BJ (cell line): Measurements from ENCODE around the gene PYCARD. TPM values are rescaled to one million over a fixed set of nuclear protein-coding genes. Genes with fewer than 3 reads are reported as not detected.
"Not testable (repeated sequence)": the region's sequence is repeated elsewhere in the genome, so short reads cannot be mapped to it uniquely, and the experiment has no call there.

Experiments used
- CTCF ChIA-PET: fragments of 350-600 bp; formaldehyde crosslinking; extraction: SDS; loops from one replicate; lab custom pipeline; 2021; ENCODE audit warnings: antibody characterized with exemption, inconsistent platforms; lab: Yijun Ruan, JAX
- POLR2A ChIA-PET: fragments of 300-600 bp; sonication (Branson Sonifier 250); formaldehyde crosslinking; extraction: SDS; loops from one replicate; lab custom pipeline; 2021; ENCODE audit warnings: antibody characterized with exemption; lab: Charles Lee
- DNase-seq: peaks from one replicate; pipeline ENCODE4 v3.0.0-alpha.2; 2011; ENCODE audit warnings: low read depth
- H3K27me3 ChIP-seq: 2 replicates; pipeline ENCODE4 v1.6.0; 2011; ENCODE audit warnings: low read length; ENCODE audit not compliant: control insufficient read depth, insufficient read depth
- H3K36me3 ChIP-seq: 2 replicates; pipeline ENCODE4 v1.5.1; 2011; ENCODE audit warnings: low read length; ENCODE audit not compliant: control insufficient read depth, insufficient read depth
- H3K4me3 ChIP-seq: 2 replicates; pipeline ENCODE4 v1.5.1; 2011; ENCODE audit warnings: low read depth, mild to moderate bottlenecking, control low read depth, low read length
- polyA plus RNA-seq: library from polyadenylated mRNA; depleted of rRNA; stranded (reverse); fragments of >200 nt; gene quantifications from 2 replicates; pipeline ENCODE4 v1.2.3, GENCODE V29; 2011
- TF ChIP-seq, protein P1 (sequence below): IDR thresholded peaks from 2 replicates; pipeline ENCODE4 v1.5.1; 2011; ENCODE audit warnings: low read depth, mild to moderate bottlenecking, control low read depth, inconsistent platforms, low read length, moderate library complexity; ENCODE audit not compliant: insufficient read depth

PYCARD gene
- polyA plus RNA-seq, 1 experiment: 23.9 TPM

DNA sequence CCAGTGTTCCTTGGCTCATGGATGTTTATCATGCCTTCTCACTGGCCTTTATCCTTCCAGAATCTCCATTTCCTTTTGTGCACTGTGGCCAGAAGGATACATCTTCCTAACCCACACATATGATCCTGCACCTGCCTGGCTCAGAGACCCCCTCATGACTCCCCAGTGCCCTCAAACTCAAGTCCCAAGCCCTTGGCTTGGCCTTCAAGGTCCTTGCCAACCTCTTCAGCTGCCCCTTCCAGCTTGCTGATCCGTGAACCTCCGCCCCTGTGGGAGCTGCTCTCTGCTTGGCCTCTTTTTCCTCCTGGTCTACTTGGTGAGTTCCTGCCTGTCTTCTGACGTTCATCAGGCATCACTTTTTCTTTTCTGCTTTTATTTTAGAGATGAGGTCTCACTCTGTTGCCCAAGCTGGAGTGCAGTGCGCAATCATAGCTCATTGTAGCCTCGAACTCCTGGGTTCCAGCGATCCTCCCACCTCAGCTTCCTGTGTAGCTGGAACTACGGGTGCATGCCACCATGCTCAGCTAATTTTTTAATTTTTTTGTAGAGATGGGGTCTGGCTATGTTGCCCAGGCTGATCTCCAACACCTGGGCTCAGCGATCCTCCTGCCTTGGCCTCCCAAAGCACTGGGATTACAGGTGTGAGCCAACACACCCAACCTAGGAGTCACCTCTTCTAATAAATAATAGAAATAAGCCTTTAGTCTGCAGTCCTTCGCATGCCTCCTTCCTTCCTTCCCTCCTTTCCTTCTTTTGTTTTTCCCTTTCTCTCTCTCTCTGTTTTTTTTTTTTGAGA, 2.5 kb upstream of the PYCARD start:
- ChIA-PET CTCF (no interaction called here), POLR2A (no interaction called here)
- Histone ChIP-seq H3K4me3 (no peak overlapping the region), H3K36me3 (no peaks in the 10 kb centered on the region), H3K27me3 (peaks cover 16% of the 10 kb centered on the region)
- DNase-seq: no peak
- TF ChIP-seq, protein P1, sequence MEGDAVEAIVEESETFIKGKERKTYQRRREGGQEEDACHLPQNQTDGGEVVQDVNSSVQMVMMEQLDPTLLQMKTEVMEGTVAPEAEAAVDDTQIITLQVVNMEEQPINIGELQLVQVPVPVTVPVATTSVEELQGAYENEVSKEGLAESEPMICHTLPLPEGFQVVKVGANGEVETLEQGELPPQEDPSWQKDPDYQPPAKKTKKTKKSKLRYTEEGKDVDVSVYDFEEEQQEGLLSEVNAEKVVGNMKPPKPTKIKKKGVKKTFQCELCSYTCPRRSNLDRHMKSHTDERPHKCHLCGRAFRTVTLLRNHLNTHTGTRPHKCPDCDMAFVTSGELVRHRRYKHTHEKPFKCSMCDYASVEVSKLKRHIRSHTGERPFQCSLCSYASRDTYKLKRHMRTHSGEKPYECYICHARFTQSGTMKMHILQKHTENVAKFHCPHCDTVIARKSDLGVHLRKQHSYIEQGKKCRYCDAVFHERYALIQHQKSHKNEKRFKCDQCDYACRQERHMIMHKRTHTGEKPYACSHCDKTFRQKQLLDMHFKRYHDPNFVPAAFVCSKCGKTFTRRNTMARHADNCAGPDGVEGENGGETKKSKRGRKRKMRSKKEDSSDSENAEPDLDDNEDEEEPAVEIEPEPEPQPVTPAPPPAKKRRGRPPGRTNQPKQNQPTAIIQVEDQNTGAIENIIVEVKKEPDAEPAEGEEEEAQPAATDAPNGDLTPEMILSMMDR: no peak

DNA sequence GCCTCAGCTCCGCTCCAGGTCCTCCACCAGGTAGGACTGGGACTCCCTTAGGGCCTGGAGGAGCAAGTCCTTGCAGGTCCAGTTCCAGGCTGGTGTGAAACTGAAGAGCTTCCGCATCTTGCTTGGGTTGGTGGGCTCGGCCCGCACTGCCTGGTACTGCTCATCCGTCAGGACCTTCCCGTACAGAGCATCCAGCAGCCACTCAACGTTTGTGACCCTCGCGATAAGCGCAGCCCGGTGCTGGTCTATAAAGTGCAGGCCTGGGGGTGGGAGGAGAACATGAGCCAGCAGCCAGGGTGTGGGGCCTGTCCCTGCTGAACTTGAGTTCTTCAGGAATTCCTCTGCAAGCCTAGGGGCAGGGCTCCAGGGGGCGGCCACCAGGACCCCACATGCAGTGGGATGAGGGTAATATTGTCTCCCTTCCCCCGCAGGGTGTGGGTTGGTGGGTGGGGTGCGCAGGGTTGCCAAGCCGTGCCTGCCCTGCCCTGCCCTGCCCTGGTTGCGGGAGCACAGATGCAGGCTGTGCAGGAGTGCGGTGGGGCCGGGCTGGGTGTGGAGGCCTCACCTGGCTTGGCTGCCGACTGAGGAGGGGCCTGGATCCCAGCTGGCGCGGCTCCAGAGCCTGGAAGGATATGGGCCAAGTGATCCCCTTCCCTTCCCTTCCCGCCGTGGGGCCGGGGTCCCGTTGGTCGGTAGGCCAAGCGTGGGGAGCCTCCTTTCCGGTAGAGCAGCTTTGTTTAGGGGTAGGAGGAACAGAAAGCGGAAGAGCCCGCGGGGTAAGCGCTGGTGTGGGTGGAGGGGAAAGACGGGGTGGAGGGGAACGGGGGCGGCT, 762 bp downstream of the PYCARD start:
- DNase-seq: no peak
- ChIA-PET POLR2A (interaction anchor here (1.0 kb wide), 1 partner anchor 22 kb away, joined by 5 read pairs; the partner anchor contains the start of gene FUS), CTCF (interaction anchor here (0.6 to 2.8 kb wide), 7 partner anchors 12 to 241 kb away, joined by 3 to 12 read pairs (median 3); partner anchors contain the start of genes PYDC1, TRIM72 and ZNF843)
- peak overlapping the region; percentile 66 for H3K4me3 ChIP-seq
- H3K27me3 ChIP-seq: peaks cover 3% of the 10 kb centered on the region; the same call in 1 of the 2 replicates
- TF ChIP-seq, protein P1: no peak
- H3K36me3 ChIP-seq: peaks cover 3% of the 10 kb centered on the region

DNA sequence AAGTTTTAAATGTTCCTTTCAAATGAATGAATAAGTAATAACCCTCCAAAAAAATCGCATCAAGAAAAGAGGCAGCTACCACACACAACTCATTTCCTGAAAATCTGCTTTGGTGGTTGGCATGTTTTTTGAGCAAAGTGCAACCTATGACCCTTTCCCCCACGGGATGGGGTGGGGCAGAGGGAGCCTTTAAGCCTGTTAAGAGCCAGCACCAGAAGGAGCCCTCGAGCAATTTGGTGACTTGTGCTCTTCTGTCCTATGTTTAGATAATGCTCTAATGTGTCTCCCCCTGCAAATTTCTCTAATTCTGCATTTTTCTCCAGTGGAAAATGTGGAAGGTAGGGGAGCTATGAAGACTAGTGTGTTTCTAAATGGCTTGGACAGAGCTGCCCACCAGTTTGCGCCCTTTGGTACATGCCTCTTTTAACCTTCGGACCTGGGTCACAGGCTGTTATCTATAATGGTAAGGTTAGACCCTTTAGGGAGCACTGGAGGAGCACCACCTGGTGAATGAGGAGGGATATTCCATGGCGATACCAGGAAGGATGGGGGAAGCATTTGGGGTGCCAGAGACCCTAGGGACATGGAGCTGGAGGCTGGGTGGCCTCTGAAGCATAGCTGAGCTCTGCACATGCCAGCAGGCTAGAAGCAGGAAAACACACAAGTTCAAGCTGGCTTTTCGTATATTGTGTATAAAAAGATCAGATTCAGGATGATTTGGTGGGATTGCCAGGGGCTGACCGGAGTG, 1.6 kb downstream of the PYCARD start:
- no peaks in the 10 kb centered on the region for H3K27me3 ChIP-seq
- DNase-seq: no peak
- peak overlapping the region; percentile 66; the same call in 1 of the 2 replicates for H3K4me3 ChIP-seq
- POLR2A ChIA-PET: no interaction called here
- CTCF ChIA-PET: interaction anchor here (1.3 to 2.8 kb wide), 6 partner anchors 13 to 242 kb away, joined by 3 to 12 read pairs (median 3); partner anchors contain the start of genes PYDC1, TRIM72 and ZNF843
- TF ChIP-seq, protein P1: 0 out of 2 replicates have a peak, but pooled peaks have one; percentile 7
- peaks cover 7% of the 10 kb centered on the region for H3K36me3 ChIP-seq

DNA sequence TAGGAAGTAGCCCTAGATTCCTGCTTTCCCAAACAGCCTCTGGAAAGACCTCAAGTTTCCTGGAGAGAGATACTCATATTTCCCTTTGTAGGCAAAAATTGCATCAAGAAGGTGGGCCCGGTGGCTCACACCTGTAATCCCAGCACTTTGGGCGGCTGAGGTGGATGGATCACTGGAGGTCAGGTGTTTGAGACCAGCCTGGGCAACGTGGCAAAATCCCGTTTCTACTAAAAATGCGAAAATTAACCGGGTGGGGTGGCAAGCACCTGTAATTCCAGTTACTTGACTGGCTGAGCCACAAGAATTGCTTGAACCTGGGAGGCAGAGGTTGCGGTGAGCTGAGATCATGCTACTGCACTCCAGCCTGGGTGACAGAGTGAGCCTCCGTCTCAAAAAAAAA, 2.4 kb downstream of the PYCARD start:
- CTCF ChIA-PET: interaction anchor here (1.4 to 2.8 kb wide), 3 partner anchors 17 to 243 kb away, joined by 3 to 12 read pairs (median 5); partner anchors contain the start of genes PYDC1 and ZNF843
- DNase-seq, H3K4me3 ChIP-seq, H3K36me3 ChIP-seq, POLR2A ChIA-PET, H3K27me3 ChIP-seq: not testable (repeated sequence)

DNA sequence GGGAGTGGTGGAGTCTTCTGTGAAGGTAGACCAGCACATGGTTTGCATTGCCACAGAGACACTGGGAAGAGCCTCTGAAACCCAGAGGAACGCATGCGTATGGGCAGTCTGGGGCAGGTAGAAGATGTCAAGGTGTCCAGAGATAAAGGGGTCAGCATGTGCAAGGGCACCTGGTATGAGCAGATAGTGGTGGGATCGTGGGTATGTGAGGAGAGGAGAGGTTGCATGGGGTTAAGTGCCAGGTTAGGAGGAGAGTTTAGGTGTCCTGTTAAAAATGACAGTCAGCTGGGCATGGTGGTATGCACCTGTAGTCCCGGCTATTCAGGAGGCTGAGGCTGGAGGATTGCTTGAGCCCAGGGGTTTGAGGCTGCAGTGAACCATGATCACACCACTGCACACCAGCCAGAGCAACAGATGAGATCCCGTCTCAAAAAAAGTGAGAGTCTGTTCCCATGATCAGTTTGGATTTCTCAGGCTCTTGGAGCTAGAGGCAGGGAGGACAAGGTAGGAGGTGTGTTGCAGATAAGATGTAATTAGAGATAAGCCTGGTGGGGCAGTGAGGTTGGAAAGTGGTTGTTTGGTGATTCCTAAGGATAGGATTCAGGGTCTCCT, 3.0 kb downstream of the PYCARD start:
- TF ChIP-seq, protein P1: no peak
- CTCF ChIA-PET: no interaction called here

More for the DNA sequence above, 3.0 kb downstream of the PYCARD start:
- H3K36me3 ChIP-seq: peaks cover 10% of the 10 kb centered on the region
- H3K27me3 ChIP-seq: no peaks in the 10 kb centered on the region
- H3K4me3 ChIP-seq: no peak overlapping the region
- DNase-seq: no peak
- POLR2A ChIA-PET: no interaction called here
